Muscle of back (tissue), 11 donors: ENCODE results near the gene DMAC2. TPM values are rescaled to one million over a fixed set of nuclear protein-coding genes. Genes with fewer than 3 reads are reported as not detected.
"Not testable (repeated sequence)": the region's sequence is repeated elsewhere in the genome, so short reads cannot be mapped to it uniquely, and the experiment has no call there.

ENCODE experiments used
- DNase-seq, 3 donors: peaks; one replicate each; pipeline versions ENCODE4 v3.0.0 to v3.0.0-alpha.2; 2013
- polyA plus RNA-seq, 10 donors: library from polyadenylated mRNA; unstranded; fragments of 120-200 nt; gene quantifications; one replicate each; pipeline ENCODE4 v1.2.1, GENCODE V29; 2013; ENCODE audit not compliant: insufficient read length in 10 of 10

DMAC2 gene
- polyA plus RNA-seq, 10 donors: 34.1 to 43.7 (median 39.3) TPM

- no peak for DNase-seq
These were observed 15.2 kb downstream of the DMAC2 start for GRCh38 chr19:41424335-41425173.

- no peak for DNase-seq
These were observed 16.8 kb downstream of the DMAC2 start for GRCh38 chr19:41422955-41423354.

- DNase-seq: no peak
These were observed 17.3 kb downstream of the DMAC2 start for GRCh38 chr19:41422456-41422855.

GRCh38 chr19:41421973-41422372 lies 17.7 kb downstream of the DMAC2 start:
- DNase-seq: no peak

- DNase-seq: no peak
These were observed 18.4 kb downstream of the DMAC2 start for GRCh38 chr19:41421314-41421713.

- DNase-seq: peak in 1 of 3 donors; percentile 30
These were observed 19.4 kb downstream of the DMAC2 start for GRCh38 chr19:41420101-41420880.

- no peak for DNase-seq
These were observed 23.5 kb downstream of the DMAC2 start for GRCh38 chr19:41416194-41416674.

- no peak for DNase-seq
These were observed 24.5 kb downstream of the DMAC2 start for GRCh38 chr19:41415154-41415571.

GRCh38 chr19:41414461-41414860 lies 25.3 kb downstream of the DMAC2 start:
- DNase-seq: no peak

- no peak for DNase-seq
These were observed 25.8 kb downstream of the DMAC2 start for GRCh38 chr19:41413947-41414346.

GRCh38 chr19:41412953-41413352 lies 26.8 kb downstream of the DMAC2 start:
- no peak for DNase-seq

- DNase-seq: no peak
These were observed 27.8 kb downstream of the DMAC2 start for GRCh38 chr19:41411968-41412265.

GRCh38 chr19:41411100-41411967 lies 28.4 kb downstream of the DMAC2 start:
- no peak for DNase-seq

- no peak for DNase-seq
These were observed 29.2 kb downstream of the DMAC2 start for GRCh38 chr19:41410336-41411054.

- DNase-seq: no peak
These were observed 30.4 kb downstream of the DMAC2 start for GRCh38 chr19:41409288-41409687.

GRCh38 chr19:41408846-41409245 lies 30.9 kb downstream of the DMAC2 start:
- not testable (repeated sequence) for DNase-seq

- DNase-seq: no peak
These were observed 31.5 kb downstream of the DMAC2 start for GRCh38 chr19:41408256-41408655.

- DNase-seq: no peak
These were observed 32.4 kb downstream of the DMAC2 start for GRCh38 chr19:41407271-41407670.

- DNase-seq: no peak
These were observed 33.9 kb downstream of the DMAC2 start for GRCh38 chr19:41405776-41406175.

- DNase-seq: no peak
These were observed 36.3 kb downstream of the DMAC2 start for GRCh38 chr19:41403181-41403970.

- DNase-seq: no peak
These were observed 37.7 kb downstream of the DMAC2 start for GRCh38 chr19:41402010-41402409.
